HG03460 (cell line): ENCODE results near the gene SH2D3C.

Experiments used
- ATAC-seq: cut with Tn5 transposase; IDR thresholded peaks from one replicate; pipeline ENCODE4 v1.9.1; 2021; ENCODE audit not compliant: unreplicated experiment

Gene SH2D3C

GRCh38 chr9:127809002-127809539 is 30.6 kb upstream of the SH2D3C start:
- no peak for ATAC-seq

DNA sequence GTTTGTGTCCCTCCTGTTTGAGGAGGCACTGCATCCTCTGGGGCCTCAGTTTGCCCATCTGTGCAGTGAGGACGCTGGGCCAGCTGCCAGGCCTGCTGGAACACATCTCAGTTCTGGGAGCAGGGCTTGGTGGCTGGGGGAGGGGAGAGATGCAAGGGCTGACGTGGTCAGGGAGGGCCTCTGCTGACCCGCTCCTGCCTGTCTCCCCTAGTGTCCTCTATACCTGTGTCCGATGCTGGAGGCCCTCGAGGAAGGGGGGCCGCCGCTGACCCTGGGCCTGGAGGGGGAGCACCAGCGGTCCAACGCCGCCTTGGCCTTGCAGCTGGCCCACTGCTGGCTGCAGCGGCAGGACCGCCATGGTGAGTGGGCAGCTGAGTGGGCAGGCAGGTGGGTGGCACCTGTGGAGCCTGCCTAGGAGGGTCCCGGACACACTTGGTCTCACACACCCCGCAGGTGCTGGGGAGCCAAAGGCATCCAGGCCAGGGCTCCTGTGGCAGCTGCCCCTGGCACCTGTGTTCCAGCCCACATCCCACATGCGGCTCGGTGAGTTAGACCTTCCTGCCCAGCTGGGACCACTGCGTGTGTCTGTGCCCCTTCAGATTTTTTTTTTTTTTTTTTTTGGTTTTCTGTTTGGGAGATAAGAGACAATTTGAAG is 30.0 kb upstream of the SH2D3C start:
- no peak for ATAC-seq

DNA sequence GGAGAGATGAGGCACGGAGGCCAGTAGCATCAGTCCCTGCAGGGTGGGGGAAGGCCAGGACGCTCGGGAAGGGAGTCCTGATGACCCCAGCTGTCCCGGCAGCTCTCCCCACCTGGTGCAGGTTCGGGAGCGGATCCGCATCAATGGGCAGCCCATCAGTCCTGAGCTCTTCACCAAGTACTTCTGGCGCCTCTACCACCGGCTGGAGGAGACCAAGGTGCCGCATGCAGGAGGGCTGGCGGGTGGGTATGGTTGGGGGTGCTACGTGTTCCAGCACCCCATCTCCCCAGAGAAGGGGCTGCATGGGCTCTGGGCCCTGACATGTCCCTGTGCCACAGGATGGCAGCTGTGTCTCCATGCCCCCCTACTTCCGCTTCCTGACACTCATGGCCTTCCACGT is 28.4 kb upstream of the SH2D3C start:
- ATAC-seq, result no peak

DNA sequence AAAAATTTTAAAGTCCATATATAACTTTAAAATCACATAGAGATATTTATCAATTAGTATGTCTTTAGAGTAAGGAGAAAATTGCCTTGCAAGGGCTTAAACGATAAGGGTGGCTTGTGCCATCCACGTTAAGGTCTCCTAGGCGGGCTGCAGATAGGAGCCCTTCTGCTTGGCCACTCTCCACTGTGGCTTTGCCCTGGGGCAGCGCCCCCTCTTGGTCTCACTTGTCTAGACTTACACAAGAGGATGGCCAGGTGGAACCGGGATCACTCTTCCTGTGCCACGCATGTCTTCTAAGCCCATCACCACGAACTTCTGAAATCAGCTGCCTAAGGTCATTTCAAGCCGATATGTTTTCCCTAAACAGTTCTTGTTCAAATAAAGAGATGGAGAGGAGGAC is 27.2 kb upstream of the SH2D3C start:
- no peak for ATAC-seq

DNA sequence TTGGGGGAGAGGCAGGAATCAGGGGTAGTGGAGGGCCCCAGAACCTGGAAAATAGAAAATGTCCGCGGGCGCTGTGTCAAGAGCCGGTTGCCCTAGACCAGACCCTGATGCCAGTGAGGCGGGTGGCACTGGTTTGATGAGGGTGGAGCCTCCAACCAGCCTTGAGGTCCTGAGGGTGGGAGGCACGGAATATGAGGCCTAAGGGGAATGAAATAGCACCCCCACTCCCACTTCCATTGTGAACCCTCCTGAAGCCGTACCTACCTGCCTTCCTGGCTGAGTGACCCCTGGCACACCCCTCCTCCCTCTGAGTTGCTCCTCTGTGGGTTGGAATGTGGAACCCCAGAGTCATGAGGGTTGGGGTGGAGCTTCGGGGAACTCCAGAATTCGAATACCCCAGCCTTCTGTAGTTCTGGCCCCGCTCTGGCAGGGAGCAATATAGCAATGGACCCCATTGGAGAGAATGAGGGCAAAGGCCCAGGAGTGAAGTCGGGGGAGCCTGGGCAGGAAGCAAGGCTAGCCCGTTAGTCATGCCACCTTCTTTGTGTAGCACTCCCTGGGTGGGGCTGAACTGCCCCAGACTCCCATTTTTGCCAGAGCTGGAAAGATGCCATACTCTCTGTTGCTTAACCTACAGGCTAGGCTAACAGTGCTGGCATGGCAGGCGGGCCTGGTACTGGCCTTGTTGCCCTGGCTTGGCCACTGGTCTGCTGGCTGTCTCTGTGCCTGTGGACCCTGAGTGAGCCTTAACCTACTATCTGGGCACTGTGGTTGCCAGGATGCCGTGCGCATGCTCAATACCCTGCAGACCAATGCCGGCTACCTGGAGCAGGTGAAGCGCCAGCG is 25.3 kb upstream of the SH2D3C start:
- no peak for ATAC-seq

GRCh38 chr9:127802576-127803443 is 24.3 kb upstream of the SH2D3C start, which contains the start of gene FPGS:
FPGS (plus strand) TSS chr9:127802882; CDS start chr9:127802925, 43 bp downstream.
- ATAC-seq, result peak; percentile 73

DNA sequence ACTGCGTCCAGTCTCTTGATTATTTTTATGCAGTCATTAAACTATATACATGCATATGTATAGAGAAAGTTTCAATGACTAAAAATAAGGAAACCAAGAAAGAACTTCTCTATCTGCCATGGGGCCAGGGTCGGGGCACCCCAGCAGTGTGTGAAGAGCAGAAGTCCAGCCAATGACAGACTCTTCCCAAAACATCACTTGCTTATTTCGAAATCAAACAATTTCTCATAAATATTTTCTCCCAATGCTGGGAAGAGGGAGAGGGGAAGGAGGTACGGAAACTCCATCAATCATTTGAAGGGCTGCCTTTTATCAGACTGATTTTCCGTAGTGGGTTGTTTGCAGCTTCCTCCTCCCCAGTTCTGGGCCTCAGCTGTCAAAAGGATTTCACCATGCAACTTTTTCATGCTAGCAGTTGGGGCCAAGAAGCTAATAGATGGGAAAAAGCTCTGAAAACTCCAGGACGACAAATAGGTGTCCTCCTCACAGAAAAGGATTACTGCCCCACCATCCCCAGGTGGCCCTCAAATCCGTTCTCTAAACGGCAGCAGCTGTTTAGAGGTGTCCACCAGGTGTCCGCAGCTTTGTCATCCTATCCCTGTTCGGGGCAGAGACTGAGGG is 23.6 kb upstream of the SH2D3C start:
- ATAC-seq, result no peak

GRCh38 chr9:127796852-127797370 is 18.4 kb upstream of the SH2D3C start:
- ATAC-seq, result no peak

- no peak for ATAC-seq
Observed at GRCh38 chr9:127796225-127796813, 17.9 kb upstream of the SH2D3C start.

GRCh38 chr9:127794001-127794791 is 15.7 kb upstream of the SH2D3C start:
- no peak for ATAC-seq

DNA sequence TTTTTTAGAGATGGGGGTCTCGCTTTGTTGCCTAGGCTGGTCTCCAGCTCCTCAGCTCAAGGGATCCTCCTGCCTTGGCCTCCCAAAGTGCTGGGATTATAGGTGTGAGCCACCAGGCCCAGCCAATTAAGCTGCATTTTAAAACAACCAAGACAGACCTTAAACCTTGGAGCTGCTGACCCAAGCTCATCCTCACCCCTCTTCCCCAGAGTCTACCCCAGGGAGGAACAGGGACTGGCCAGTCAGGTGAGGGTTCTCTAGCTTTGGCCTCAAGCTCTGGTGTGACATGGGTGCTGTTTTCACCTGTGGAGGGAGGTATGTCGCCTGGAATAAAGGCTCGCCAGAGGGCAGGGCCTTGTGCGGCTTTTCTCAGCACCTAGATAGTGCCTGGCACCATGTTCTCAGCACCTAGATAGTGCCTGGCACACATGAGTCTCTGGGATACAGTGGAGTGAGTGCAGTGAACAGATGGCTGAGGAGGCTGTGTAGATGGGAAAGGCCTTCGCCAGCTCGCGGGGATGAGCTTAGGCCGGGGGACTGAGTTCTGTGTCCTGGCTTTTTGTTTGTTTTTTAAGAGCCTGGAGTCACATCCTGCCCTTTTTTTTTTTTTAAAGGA is 14.7 kb upstream of the SH2D3C start:
- ATAC-seq, result no peak

DNA sequence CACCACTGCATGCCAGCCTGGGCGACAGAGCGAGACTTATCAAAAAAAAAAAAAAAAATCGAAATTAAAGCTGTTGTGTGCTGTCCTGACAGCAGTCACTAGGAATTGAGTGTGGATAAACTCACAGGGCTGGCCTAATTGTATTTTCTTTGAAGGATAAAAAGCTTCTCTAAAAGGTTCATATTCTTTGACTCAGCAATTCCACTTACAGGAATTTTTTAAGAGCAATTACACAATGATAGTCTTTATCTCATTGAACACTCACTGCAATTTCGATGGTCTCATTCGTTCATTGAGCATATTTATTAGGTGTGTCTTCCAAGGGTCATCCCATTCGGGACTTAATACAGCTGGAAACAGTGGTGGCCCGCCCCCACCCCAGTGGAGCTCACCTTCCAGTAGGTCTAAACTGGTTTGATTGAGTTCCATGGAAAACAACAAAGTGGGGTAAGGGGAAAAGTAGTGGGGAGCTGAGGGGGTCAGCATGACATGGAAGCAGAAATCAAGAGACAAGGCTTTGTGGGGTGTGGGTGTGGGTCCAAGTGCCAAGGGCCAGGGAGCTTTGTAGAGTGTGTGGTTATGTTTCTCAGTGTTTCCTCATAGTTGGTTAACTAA is 14.1 kb upstream of the SH2D3C start:
- no peak for ATAC-seq

DNA sequence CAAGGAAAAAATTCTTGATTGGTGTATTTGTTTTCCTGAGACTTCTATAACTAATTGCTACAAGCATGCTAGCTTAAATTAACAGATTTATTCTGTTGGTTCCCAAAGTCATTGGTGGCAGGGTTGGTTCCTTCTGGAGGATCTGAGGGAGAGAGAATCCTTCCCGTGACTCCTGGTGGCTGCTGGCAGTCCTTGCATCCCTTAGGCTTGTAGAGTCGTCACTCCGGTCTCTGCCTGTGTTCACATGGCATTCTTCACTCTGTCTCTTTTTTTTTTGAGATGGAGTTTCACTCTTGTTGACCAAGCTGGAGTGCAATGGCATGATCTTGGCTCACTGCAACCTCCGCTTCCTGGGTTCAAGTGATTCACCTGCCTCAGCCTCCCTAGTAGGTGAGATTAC is 12.6 kb upstream of the SH2D3C start:
- no peak for ATAC-seq

DNA sequence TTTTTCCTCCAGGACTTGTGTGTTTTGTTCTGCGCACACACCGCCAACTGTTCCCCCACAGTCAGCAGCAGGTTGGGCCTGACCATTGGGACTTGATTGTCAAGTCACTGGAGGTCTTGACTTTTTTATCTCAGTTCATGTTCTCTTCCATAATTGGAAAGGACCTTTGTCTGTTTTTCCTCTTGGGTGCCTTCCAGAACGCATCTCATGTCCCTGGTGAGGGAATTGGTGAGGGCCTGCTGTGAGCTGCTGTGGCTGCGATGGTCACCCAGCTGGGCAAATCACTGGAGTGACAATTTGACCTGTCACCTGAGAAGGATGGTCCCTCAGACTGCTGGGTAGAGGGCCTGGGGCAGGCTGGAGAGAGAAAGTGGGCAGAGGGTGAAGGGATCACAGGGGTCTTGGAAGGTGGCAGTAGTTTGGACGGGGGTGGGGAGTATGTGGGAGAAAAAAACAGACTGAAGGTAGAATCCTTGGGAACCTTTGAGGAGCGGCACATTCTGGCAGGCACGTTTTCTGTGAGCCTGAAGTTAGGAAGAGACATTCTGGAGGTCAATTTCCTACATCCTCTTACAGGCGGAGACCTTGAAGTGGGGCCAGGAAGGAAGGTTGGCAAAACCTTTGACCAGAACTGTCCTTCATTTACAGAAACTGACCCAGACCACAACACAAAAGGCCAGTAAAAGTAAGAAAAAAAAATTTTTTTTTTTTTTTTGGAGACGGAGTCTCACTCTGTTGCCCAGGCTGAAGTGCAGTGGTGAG is 11.8 kb upstream of the SH2D3C start:
- no peak for ATAC-seq

DNA sequence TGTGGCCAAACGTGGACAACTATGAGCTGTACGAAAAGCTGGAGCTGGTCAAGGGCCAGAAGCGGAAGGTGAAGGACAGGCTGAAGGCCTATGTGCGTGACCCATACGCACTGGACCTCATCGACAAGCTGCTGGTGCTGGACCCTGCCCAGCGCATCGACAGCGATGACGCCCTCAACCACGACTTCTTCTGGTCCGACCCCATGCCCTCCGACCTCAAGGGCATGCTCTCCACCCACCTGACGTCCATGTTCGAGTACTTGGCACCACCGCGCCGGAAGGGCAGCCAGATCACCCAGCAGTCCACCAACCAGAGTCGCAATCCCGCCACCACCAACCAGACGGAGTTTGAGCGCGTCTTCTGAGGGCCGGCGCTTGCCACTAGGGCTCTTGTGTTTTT is 10.7 kb upstream of the SH2D3C start:
- ATAC-seq, result no peak

DNA sequence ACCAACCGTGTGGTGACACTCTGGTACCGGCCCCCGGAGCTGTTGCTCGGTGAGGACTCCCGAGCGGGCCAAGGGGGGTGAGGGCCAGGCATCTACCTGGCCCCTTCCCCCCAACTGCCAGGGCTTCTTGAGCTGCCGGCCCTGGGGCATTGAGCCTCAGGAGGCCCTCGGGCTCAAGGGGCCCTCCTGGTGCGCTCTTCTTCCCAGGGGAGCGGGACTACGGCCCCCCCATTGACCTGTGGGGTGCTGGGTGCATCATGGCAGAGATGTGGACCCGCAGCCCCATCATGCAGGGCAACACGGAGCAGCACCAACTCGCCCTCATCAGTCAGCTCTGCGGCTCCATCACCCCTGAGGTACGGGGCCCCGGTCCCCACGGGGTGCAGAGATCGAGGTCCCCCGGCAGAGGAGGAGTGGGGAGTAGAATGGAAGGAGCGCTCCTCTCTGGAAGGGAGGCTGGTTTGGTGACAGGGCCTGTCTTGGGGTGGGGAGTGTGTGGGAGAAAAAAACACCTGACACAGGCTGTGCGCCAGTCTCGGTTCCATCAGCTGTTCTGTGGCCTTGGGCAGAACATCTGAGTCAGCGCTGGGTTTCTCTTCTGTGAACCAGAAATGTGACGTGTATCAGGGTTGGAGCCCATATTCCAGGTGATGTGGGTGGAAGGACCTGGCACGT is 10.0 kb upstream of the SH2D3C start:
- ATAC-seq, result no peak

- ATAC-seq, result no peak
Observed at GRCh38 chr9:127786773-127787104, 8.3 kb upstream of the SH2D3C start.
